Transverse colon (tissue), 4 donors: ENCODE measurements around the gene TNPO1.

Experiments
- CTCF ChIP-seq, 5 experiments: fragments of 200-600 bp in 3 of 5; fragments of 450-650 bp in 2 of 5; sonication (generic) in 3 of 5; IDR thresholded peaks; 1 replicate in 2 of 5; 2 replicates in 3 of 5; pipeline ENCODE4 v1.5.1; 2016 to 2017; ENCODE audit warnings: antibody characterized with exemption in 5 of 5, inconsistent platforms in 3 of 5, mild to moderate bottlenecking in 2 of 5, moderate library complexity in 1 of 5
- POLR2A ChIP-seq: fragments of 450-650 bp; IDR thresholded peaks from one replicate; pipeline ENCODE4 v1.6.1; 2016; ENCODE audit warnings: antibody characterized with exemption, mild to moderate bottlenecking, moderate library complexity
- POLR2AphosphoS5 ChIP-seq, 3 donors: sonication (generic); formaldehyde crosslinking; IDR thresholded peaks; one replicate each; pipeline ENCODE4 v1.6.1; 2016; ENCODE audit warnings: antibody characterized with exemption in 3 of 3

DNA sequence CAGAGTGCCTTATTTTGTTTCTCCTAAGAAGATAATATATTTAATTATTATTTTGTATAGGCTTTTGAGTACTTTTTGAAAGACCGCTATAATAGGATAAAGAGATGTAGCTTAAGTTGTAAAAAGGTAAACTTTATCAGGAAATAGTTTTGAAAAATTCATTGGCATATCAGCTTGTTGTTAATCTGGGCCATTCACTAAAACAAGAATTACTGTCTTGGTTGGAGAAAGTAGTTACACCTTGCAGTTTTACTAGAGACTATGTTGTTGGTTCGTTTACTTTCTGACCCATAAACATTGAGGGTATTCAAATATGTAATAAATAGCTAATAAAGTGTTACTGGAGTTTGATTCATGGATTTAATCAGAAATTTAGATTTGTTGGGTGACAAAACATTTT lies 33.7 kb downstream of the TNPO1 start:
- TF ChIP-seq POLR2A (no peak), POLR2AphosphoS5 (IDR thresholded peaks at IDR 0.05) (no peak), CTCF (IDR thresholded peaks at IDR 0.05) (no peak)
